ENCODE data around the gene PNMT. TPM values are rescaled to one million over a fixed set of nuclear protein-coding genes. Genes with fewer than 3 reads are reported as not detected.

Gene PNMT
- total RNA-seq, 4 donors from 2014 or later: 0.80 to 48.3 (median 1.3) TPM

GRCh38 chr17:39621523-39622379 lies 46.5 kb upstream of the PNMT start:
- Histone ChIP-seq H3K27ac (peak overlapping the region in 2 of 4 donors; percentile 7 to 50), H3K4me3 (no peak overlapping the region), H3K4me1 (peaks cover 23 to 53% (median 43%) of the 10 kb centered on the region in 4 donors), H3K27me3 (peaks cover 27% of the 10 kb centered on the region), H3K36me3 (no peaks in the 10 kb centered on the region), H3K9me3 (no peaks in the 10 kb centered on the region)
- intact Hi-C loops (cut with DNase I; ENCODE audit: low total_unique reads): no loop called here
- DNase-seq: peak; percentile 90
- in situ Hi-C loops (cut with MboI; ENCODE audit: low pct_ligation_motif_present in 1 of 4, low pct_unique_long_range_greater_than_20kb in 1 of 4, low sequenced_read_pairs in 3 of 4): loop anchor here in 2 of 4 donors (10.0 kb wide), 2 partner anchors 123 to 133 kb away; no protein-coding TSS in a partner anchor
- 10% methylated on average over 23 of the region's 26 CpGs; no CpG with 5 or more reads in 1 of the 2 donors for WGBS, 2 donors (ENCODE audit: low coverage in 1 of 2)
- TF ChIP-seq CTCF (IDR thresholded peaks at IDR 0.05): peak; percentile 99 to 100 (median 100)
- TF ChIP-seq POLR2A (IDR thresholded peaks at IDR 0.05): no peak
- TF ChIP-seq POLR2AphosphoS5 (IDR thresholded peaks at IDR 0.05): peak in 1 of 3 donors; percentile 13
- TF ChIP-seq EP300 (IDR thresholded peaks at IDR 0.05; ENCODE audit: low read depth): no peak

GRCh38 chr17:39622380-39623006 lies 45.8 kb upstream of the PNMT start:
- Histone ChIP-seq H3K9me3 (no peaks in the 10 kb centered on the region), H3K36me3 (no peaks in the 10 kb centered on the region), H3K27ac (peak overlapping the region in 2 of 4 donors; percentile 7 to 50), H3K4me1 (peaks cover 23 to 57% (median 46%) of the 10 kb centered on the region in 4 donors), H3K4me3 (no peak overlapping the region), H3K27me3 (peaks cover 29% of the 10 kb centered on the region)
- intact Hi-C loops (cut with DNase I; ENCODE audit: low total_unique reads) (no loop called here), in situ Hi-C loops (cut with MboI; ENCODE audit: low pct_ligation_motif_present in 1 of 4, low pct_unique_long_range_greater_than_20kb in 1 of 4, low sequenced_read_pairs in 3 of 4) (loop anchor here in 2 of 4 donors (10.0 kb wide), 2 partner anchors 122 to 132 kb away; no protein-coding TSS in a partner anchor)
- TF ChIP-seq EP300 (IDR thresholded peaks at IDR 0.05; ENCODE audit: low read depth): no peak
- TF ChIP-seq POLR2A (IDR thresholded peaks at IDR 0.05): no peak
- TF ChIP-seq POLR2AphosphoS5 (IDR thresholded peaks at IDR 0.05): no peak
- no peak for TF ChIP-seq CTCF (IDR thresholded peaks at IDR 0.05)
- no peak for DNase-seq
- WGBS, 2 donors (ENCODE audit: low coverage in 1 of 2): 12 to 54% methylated on average over 3 to 16 of the region's 16 CpGs

- peaks cover 36% of the 10 kb centered on the region for H3K27me3 ChIP-seq
- H3K9me3 ChIP-seq: no peaks in the 10 kb centered on the region
- H3K36me3 ChIP-seq: no peaks in the 10 kb centered on the region
- peak; percentile 94 for DNase-seq
- intact Hi-C loops (cut with DNase I; ENCODE audit: low total_unique reads) (no loop called here), in situ Hi-C loops (cut with MboI; ENCODE audit: low pct_ligation_motif_present in 1 of 4, low pct_unique_long_range_greater_than_20kb in 1 of 4, low sequenced_read_pairs in 3 of 4) (loop anchor here in 2 of 4 donors (10.0 kb wide), 2 partner anchors 121 to 131 kb away; no protein-coding TSS in a partner anchor)
- WGBS, 2 donors (ENCODE audit: low coverage in 1 of 2): 9% methylated on average over 16 of the region's 16 CpGs; no CpG with 5 or more reads in 1 of the 2 donors
- no peak overlapping the region for H3K4me3 ChIP-seq
- no peak for TF ChIP-seq POLR2A (IDR thresholded peaks at IDR 0.05)
- TF ChIP-seq CTCF (IDR thresholded peaks at IDR 0.05): peak; percentile 94 to 97 (median 95)
- no peak for TF ChIP-seq EP300 (IDR thresholded peaks at IDR 0.05; ENCODE audit: low read depth)
- peak overlapping the region in 3 of 4 donors; percentile 47 to 93 (median 48) for H3K27ac ChIP-seq
- H3K4me1 ChIP-seq: peaks cover 23 to 56% (median 44%) of the 10 kb centered on the region in 4 donors
Observed at GRCh38 chr17:39623356-39623950, 44.8 kb upstream of the PNMT start.

Data from transverse colon (tissue), 4 donors.